Omental fat pad (tissue), 4 donors: ENCODE results near the gene ANKS4B. TPM values are rescaled to one million over a fixed set of nuclear protein-coding genes. Genes with fewer than 3 reads are reported as not detected.
"Not testable (repeated sequence)": the region's sequence is repeated elsewhere in the genome, so short reads cannot be mapped to it uniquely, and the experiment has no call there.

Source experiments
- ATAC-seq: fragments of 150-250 bp; one replicate; pipeline ENCODE4 v1.9.1; 2016; ENCODE audit warnings: mild to moderate bottlenecking, moderate library complexity; ENCODE audit not compliant: low FRiP score
- DNase-seq: peaks from one replicate; pipeline ENCODE4 v3.0.0-alpha.2; 2019; ENCODE audit warnings: low spot score
- total RNA-seq, 4 donors: library from RNA; depleted of rRNA; stranded (reverse); fragments of >200 nt; gene quantifications; one replicate each; pipeline ENCODE4 v1.1.0, GENCODE V29; 2016
- TF ChIP-seq, protein P1 (sequence below), 3 donors: fragments of 450-650 bp; IDR thresholded peaks; one replicate each; pipeline ENCODE4 v1.5.1; 2016 to 2017; ENCODE audit warnings: antibody characterized with exemption in 3 of 3, mild to moderate bottlenecking in 3 of 3, moderate library complexity in 2 of 3

The ANKS4B gene
- total RNA-seq, 4 donors from 2014 or later = not detected

DNA sequence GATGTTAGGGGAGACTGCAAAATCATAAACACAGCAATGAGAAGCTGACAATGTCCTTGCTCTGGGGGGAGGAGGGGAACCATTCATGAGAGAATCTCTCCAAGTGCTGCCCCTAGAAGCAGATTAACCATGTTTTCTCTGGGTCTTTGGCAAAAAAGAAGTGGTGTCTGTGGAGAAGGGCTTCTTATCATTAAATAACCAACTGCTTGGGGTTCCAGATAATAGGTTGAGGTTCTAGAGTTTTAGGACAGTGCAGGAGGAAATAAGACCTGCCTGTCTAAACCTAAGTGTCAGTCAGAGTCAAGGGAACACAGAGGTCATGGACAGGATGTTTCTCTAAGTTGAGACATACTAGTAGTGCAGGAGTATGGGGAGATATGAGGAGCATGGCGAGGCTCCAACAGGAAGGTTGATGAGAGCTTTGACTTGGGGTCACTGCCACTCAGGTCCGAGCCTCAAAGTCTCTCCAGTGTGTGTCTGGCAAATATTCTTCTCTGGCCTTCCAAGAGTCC is 5.1 kb upstream of the ANKS4B start:
- no peak for DNase-seq
- TF ChIP-seq, protein P1, sequence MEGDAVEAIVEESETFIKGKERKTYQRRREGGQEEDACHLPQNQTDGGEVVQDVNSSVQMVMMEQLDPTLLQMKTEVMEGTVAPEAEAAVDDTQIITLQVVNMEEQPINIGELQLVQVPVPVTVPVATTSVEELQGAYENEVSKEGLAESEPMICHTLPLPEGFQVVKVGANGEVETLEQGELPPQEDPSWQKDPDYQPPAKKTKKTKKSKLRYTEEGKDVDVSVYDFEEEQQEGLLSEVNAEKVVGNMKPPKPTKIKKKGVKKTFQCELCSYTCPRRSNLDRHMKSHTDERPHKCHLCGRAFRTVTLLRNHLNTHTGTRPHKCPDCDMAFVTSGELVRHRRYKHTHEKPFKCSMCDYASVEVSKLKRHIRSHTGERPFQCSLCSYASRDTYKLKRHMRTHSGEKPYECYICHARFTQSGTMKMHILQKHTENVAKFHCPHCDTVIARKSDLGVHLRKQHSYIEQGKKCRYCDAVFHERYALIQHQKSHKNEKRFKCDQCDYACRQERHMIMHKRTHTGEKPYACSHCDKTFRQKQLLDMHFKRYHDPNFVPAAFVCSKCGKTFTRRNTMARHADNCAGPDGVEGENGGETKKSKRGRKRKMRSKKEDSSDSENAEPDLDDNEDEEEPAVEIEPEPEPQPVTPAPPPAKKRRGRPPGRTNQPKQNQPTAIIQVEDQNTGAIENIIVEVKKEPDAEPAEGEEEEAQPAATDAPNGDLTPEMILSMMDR (IDR thresholded peaks at IDR 0.05) = no peak
- no peak for ATAC-seq

DNA sequence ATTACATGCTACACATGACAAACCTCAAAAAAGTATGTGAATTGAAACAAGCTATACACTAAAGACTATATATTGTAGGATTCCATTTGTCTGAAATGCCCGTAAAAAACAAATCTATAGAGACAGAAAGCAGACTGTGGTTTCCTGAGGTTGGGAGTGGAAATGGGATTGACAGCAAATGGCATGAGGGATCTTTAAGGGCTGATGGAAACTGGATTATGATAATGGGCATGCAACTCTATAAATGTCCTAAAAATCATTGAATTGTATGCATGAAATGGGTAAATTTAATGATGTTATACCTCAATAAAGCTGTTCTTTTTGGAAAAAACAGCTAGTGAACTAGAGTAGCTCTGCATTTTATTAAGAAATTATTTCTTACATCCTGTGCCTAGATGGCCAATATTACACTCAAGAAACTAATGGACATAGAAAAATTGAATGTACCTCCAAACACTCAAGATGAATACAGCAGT is 416 bp upstream of the ANKS4B start:
- no peak for ATAC-seq
- TF ChIP-seq, protein P1 (IDR thresholded peaks at IDR 0.05) = no peak
- no peak for DNase-seq

DNA sequence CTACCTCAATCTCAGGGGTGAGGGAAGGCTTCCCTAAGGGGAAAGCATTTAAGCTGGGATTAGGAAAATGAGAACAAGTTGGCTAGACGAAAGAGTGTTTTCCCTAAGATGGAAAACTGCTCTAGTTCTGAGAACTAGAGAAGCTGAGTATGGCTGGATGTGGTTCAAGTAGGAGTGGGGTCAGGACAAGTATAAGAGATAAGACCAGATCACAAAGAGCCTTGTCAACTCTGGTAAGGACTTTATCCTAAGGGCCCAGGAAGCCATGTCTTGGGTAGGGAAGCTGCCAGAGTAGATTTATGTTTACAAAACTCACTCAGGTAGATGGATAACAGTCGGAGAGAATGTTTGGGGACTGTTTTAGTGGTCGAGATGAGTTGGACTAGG is 1.7 kb downstream of the ANKS4B start:
- TF ChIP-seq, protein P1 (IDR thresholded peaks at IDR 0.05) = no peak
- DNase-seq = no peak
- no peak for ATAC-seq

DNA sequence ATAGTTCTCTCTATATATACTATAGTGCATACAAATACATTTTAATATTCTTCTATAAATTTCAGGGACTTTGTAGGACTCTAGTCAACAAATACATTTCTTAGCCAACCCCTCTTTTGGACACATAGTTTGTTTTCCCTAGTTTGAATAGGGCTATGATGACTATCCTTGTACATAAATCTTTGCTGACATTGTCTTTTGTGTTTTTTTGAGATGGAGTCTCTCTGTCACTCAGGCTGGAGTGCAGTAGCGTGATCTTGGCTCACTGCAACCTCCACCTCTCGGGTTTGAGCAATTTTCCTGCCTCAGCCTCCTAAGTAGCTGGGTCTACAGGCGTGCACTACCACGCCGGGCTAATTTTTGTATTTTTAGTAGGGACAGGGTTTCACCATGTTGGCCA is 3.3 kb downstream of the ANKS4B start:
- DNase-seq (no peak), ATAC-seq (no peak)
- TF ChIP-seq, protein P1 (IDR thresholded peaks at IDR 0.05) = no peak

DNA sequence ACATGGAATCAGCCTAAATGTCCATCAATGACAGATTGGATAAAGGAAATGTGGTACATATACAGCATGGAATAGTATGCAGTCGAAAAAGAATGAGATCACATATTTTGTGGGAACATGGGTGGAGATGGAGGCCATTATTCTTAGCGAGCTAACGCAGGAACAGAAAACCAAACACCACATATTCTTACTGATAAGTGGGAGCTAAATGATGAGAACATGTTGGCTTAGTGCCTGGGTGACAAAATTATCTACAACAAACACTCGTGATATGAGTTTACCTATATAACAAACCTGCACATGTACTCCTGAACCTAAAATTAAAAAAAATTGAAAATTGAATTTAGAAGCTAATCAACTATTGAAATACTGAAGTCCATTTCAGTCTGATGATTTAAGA is 6.1 kb downstream of the ANKS4B start:
- DNase-seq (no peak), ATAC-seq (no peak)
- TF ChIP-seq, protein P1 (IDR thresholded peaks at IDR 0.05) = no peak

DNA sequence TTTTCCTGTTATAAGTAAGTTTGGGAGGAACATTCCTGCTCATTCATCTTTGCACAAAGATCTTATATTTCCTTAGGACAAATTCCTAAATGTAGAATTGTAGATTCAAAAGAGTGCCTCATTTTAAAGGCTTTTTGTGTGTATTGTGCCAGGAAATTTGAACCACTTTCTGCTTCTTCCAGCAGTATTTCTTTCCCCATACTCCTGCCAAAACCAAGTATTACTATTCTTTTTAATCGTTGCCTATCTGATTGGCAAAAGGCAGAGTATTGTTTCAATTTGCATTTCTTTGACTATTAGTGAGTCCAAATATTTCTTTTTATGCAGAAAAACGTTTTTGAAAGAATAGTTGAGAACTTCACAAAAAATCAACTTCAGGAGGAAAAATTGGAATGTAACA is 9.3 kb downstream of the ANKS4B start:
- DNase-seq (no peak), ATAC-seq (no peak)
- TF ChIP-seq, protein P1 (IDR thresholded peaks at IDR 0.05) = no peak

DNA sequence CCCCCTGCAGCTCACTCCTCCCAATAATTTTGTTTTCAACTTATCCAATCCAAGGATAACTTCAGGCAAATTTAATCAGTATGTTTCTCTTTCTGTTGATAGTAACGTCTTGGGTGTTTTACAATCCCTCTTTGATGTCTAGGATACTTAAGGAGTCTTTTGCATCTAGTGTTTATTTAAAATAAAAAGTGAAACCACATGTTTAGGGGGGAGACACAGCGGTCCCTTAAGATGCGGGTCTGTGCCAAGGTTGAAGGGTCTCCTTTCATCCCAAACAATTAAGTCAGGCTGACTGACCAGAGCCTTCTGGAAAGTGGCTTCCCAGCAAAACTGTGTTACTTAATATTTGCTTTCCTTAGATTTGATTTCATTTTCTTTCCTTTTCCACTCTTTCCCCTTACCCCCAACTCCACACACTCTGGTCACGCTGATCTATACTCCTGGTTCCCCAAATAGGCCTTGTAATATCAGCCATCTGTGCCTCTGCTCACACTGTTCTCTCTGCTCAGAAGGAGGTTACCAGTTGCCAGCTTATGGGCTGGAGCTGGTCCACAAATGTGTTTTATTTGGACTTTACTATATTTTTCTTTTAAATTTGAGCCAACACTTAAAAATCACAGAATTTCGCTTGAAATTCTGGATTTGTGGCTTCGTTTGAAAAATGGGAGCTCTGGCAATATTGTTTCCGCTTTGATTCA is 11.2 kb downstream of the ANKS4B start:
- TF ChIP-seq, protein P1 (IDR thresholded peaks at IDR 0.05) = no peak
- no peak for DNase-seq
- no peak for ATAC-seq

DNA sequence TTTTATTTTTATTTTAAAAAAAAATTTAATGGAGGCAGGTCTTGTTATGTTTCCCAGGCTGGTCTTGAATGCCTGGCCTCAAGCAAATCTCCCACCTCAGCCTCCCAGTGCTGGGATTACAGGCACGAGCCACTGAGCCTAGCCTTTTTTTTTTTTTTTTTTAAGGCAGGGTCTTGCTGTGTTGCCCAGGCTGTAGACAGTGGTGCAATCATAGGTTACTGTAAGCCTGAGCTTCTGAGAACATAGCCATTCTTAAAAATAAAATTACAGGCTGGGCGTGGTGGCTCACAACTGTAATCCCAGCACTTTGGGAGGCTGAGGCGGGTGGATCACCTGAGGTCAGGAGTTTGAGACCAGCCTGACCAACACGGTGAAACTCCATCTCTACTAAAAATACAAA is 14.7 kb downstream of the ANKS4B start:
- ATAC-seq, DNase-seq: not testable (repeated sequence)
